SK-N-SH (cell line): ENCODE results near the gene PLAC9. TPM values are rescaled to one million over a fixed set of nuclear protein-coding genes. Genes with fewer than 3 reads are reported as not detected.

Source experiments
- CTCF ChIA-PET: fragments of 300-600, 350-600 bp; formaldehyde crosslinking; extraction: SDS; loops from one replicate; lab custom pipeline; 2021; lab: Yijun Ruan, JAX
- POLR2A ChIA-PET: fragments of 350-600 bp; sonication (Branson Sonifier 250); formaldehyde crosslinking; extraction: SDS; loops from one replicate; lab custom pipeline; 2020; ENCODE audit warnings: antibody characterized with exemption, inconsistent platforms; lab: Yijun Ruan, JAX
- DNase-seq: peaks from one replicate; pipeline ENCODE4 v3.0.0; 2012
- H2AFZ ChIP-seq: fragments of 200-600 bp; sonication (generic); 2 replicates; pipeline ENCODE4 v1.8.1; 2016; ENCODE audit warnings: antibody characterized with exemption, mild to moderate bottlenecking, low read depth
- H3F3A ChIP-seq: fragments of 200-600 bp; sonication (generic); replicated peaks from 2 replicates; pipeline ENCODE3; 2016; ENCODE audit warnings: antibody characterized with exemption, mild to moderate bottlenecking; ENCODE audit not compliant: insufficient read depth
- H3K27ac ChIP-seq, 2 experiments: fragments of 200-500 bp in 1 of 2; fragments of 200-600 bp in 1 of 2; sonication (Bioruptor generic) in 1 of 2; sonication (generic), shearing (Covaris generic) in 1 of 2; 2 replicates each; pipeline versions ENCODE4 v1.5.1 to v1.6.1; 2014 to 2016; ENCODE audit warnings: low read depth in 2 of 2, inconsistent platforms in 1 of 2, low read length in 1 of 2, mild to moderate bottlenecking in 1 of 2, mixed read lengths in 1 of 2
- H3K27me3 ChIP-seq: fragments of 200-600 bp; sonication (generic), shearing (Covaris generic); 2 replicates; pipeline ENCODE4 v1.6.1; 2016; ENCODE audit warnings: mixed run types; ENCODE audit not compliant: insufficient read depth
- H3K36me3 ChIP-seq, 2 experiments: fragments of 200-500 bp in 1 of 2; fragments of 200-600 bp in 1 of 2; sonication (Bioruptor generic) in 1 of 2; sonication (generic) in 1 of 2; replicated peaks in 1 of 2; 2 replicates each; pipeline versions ENCODE3 to v1.5.1; 2014 to 2016; ENCODE audit warnings: low read length in 1 of 2, mild to moderate bottlenecking in 1 of 2; ENCODE audit not compliant: insufficient read depth in 2 of 2, control insufficient read depth in 1 of 2
- H3K4me1 ChIP-seq, 2 experiments: fragments of 200-500 bp in 1 of 2; fragments of 200-600 bp in 1 of 2; sonication (Bioruptor generic) in 1 of 2; sonication (generic), shearing (Covaris generic) in 1 of 2; 2 replicates each; pipeline versions ENCODE4 v1.5.1 to v1.6.1; 2014 to 2016; ENCODE audit warnings: low read depth in 1 of 2, low read length in 1 of 2, mixed run types in 1 of 2; ENCODE audit not compliant: insufficient read depth in 2 of 2, control insufficient read depth in 1 of 2
- H3K4me2 ChIP-seq: fragments of 200-600 bp; sonication (generic), shearing (Covaris generic); 2 replicates; pipeline ENCODE4 v1.6.1; 2017; ENCODE audit warnings: mixed run types
- H3K4me3 ChIP-seq, 2 experiments: fragments of 200-500 bp in 1 of 2; fragments of 200-600 bp in 1 of 2; sonication (Bioruptor generic) in 1 of 2; sonication (generic), shearing (Covaris generic) in 1 of 2; 2 replicates each; pipeline versions ENCODE4 v1.5.1 to v1.8.1; 2014 to 2016; ENCODE audit warnings: low read depth in 2 of 2, inconsistent platforms in 1 of 2, low read length in 1 of 2, mild to moderate bottlenecking in 1 of 2, mixed read lengths in 1 of 2, moderate library complexity in 1 of 2
- H3K79me2 ChIP-seq: fragments of 200-600 bp; sonication (generic); 2 replicates; pipeline ENCODE4 v1.8.1; 2017; ENCODE audit warnings: mild to moderate bottlenecking; ENCODE audit not compliant: insufficient read depth
- H3K9ac ChIP-seq: fragments of 200-600 bp; sonication (generic); 2 replicates; pipeline ENCODE4 v1.6.1; 2017; ENCODE audit warnings: mixed run types
- H3K9me2 ChIP-seq: fragments of 200-600 bp; sonication (generic); 2 replicates; pipeline ENCODE4 v1.6.1; 2017; ENCODE audit warnings: mixed run types
- H3K9me3 ChIP-seq: fragments of 200-600 bp; sonication (generic); 2 replicates; pipeline ENCODE4 v1.6.1; 2017; ENCODE audit warnings: mixed run types, mild to moderate bottlenecking, moderate library complexity
- H4K20me1 ChIP-seq: fragments of 200-600 bp; sonication (generic); 2 replicates; pipeline ENCODE4 v1.6.1; 2017; ENCODE audit warnings: mild to moderate bottlenecking, mixed run types; ENCODE audit not compliant: insufficient read depth
- CHD2 ChIP-seq: fragments of 150-350 bp; IDR thresholded peaks from 2 replicates; pipeline ENCODE4 v1.6.1; 2018; ENCODE audit warnings: low read length; ENCODE audit not compliant: partially characterized antibody
- ELF1 ChIP-seq: IDR thresholded peaks from 2 replicates; pipeline ENCODE4 v1.4.0; 2012
- EP300 ChIP-seq, 2 experiments: IDR thresholded peaks; 2 replicates each; pipeline versions ENCODE4 v1.4.0 to v1.6.1; 2012; ENCODE audit warnings: borderline replicate concordance in 1 of 2, low read depth in 1 of 2, low read length in 1 of 2
- REST ChIP-seq: IDR thresholded peaks from 2 replicates; pipeline ENCODE4 v1.6.1; 2012; ENCODE audit warnings: mild to moderate bottlenecking, low read depth, low read length, moderate library complexity
- TEAD4 ChIP-seq: IDR thresholded peaks from 2 replicates; pipeline ENCODE4 v1.4.0; 2012; ENCODE audit warnings: mild to moderate bottlenecking, borderline replicate concordance; ENCODE audit not compliant: insufficient read depth
- USF2 ChIP-seq: fragments of 150-350 bp; IDR thresholded peaks from 2 replicates; pipeline ENCODE4 v1.6.1; 2017; ENCODE audit warnings: antibody characterized with exemption, low read length, low read depth, borderline replicate concordance
- WGBS: methylation state at CpG from one replicate; pipeline ENCODE4 v1.1.6; 2017; ENCODE audit warnings: low lambda C conversion rate; 5-methylcytosine and 5-hydroxymethylcytosine counted together
- polyA plus RNA-seq, 3 experiments: library from polyadenylated mRNA; depleted of rRNA; stranded (reverse); fragments of >200 nt; gene quantifications; 2 replicates each; pipeline ENCODE4 v1.2.3, GENCODE V29; 2012

Gene PLAC9
- polyA plus RNA-seq, 1 of the 3 experiments (the other 2 are of a cell fraction): 0.21 TPM

- no peaks in the 10 kb centered on the region for H3K79me2 ChIP-seq
- H3K27ac ChIP-seq: no peak overlapping the region
- 83% methylated on average over 4 of the region's 8 CpGs for WGBS
Observed at GRCh38 chr10:80136134-80136571, 3.6 kb downstream of the PLAC9 start.

More at GRCh38 chr10:80136134-80136571, 3.6 kb downstream of the PLAC9 start:
- ChIA-PET POLR2A (no interaction called here), CTCF (no interaction called here)
- TF ChIP-seq EP300 (IDR thresholded peaks at IDR 0.05; ENCODE audit: borderline replicate concordance in 1 of 2, low read depth in 1 of 2, low read length in 1 of 2) (no peak), CHD2 (no peak), ELF1 (no peak), REST (no peak), USF2 (no peak), TEAD4 (no peak)
- Histone ChIP-seq H4K20me1 (no peaks in the 10 kb centered on the region), H3K36me3 (no peaks in the 10 kb centered on the region), H3K9me2 (no peaks in the 10 kb centered on the region), H3K4me3 (no peak overlapping the region), H3K4me1 (no peaks in the 10 kb centered on the region; a peak in 1 of 4 replicates), H3F3A (no peaks in the 10 kb centered on the region), H3K9me3 (no peaks in the 10 kb centered on the region), H3K27me3 (peaks cover 23% of the 10 kb centered on the region; the same call in 1 of the 2 replicates), H2AFZ (no peak overlapping the region), H3K9ac (no peak overlapping the region), H3K4me2 (no peak overlapping the region)
- DNase-seq: no peak
